CMK (cell line): Measurements from ENCODE around the gene OR10H2.
"Not testable (repeated sequence)": the region's sequence is repeated elsewhere in the genome, so short reads cannot be mapped to it uniquely, and the experiment has no call there.

Experiments
- DNase-seq: peaks from one replicate; pipeline ENCODE4 v3.0.0-alpha.2; 2010; ENCODE audit warnings: low read depth

The OR10H2 gene

GRCh38 chr19:15769586-15769985 is 41.8 kb downstream of the OR10H2 start:
- DNase-seq, result no peak

DNA sequence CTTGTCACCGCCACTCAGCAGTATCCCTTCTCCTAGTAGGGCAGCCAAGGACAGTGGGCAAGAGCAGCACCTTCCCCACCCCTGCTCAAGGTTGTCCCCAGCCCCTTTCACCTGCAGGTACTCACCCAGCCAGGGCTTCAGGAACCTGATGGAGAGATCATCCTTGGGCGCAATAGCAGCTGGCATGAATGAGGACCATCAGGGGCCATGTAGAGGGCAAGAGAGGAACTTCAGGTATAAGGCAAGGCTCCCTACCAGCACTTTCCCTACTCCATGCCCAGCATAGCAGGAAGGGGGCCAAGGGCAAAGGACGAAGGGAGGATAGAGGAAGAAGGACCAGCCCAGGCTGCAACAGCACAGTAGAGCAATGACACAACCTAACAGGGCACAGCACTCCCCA is 46.3 kb downstream of the OR10H2 start:
- not testable (repeated sequence) for DNase-seq

- DNase-seq, result no peak
Observed at GRCh38 chr19:15775249-15775648, 47.4 kb downstream of the OR10H2 start.

DNA sequence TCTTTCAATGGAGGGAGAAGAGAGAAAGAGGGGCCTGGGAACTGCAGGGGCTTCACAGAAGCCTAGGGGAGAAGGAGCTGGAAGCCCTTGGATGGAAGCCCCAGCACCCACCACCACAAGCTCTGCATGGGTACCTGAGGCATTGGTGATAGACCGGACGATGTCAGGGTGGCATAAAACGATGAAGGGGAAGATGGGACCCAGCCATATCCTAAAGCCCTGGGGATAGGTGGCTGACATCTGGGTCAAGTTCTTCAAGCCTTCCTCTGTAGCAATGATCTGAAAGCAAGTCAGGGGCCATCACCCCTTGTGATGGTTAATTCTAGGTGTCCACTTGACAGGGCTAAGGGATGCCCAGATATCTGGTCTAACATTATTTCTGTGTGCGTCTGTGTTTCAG is 48.4 kb downstream of the OR10H2 start:
- DNase-seq, result no peak

GRCh38 chr19:15776991-15777970 is 49.5 kb downstream of the OR10H2 start:
- DNase-seq, result no peak
